GM21619 (cell line): ENCODE measurements around the gene ZMYND11.
"Not testable (repeated sequence)": the region's sequence is repeated elsewhere in the genome, so short reads cannot be mapped to it uniquely, and the experiment has no call there.

ENCODE experiments used
- ATAC-seq: cut with Tn5 transposase; IDR thresholded peaks from one replicate; pipeline ENCODE4 v1.9.1; 2021; ENCODE audit not compliant: unreplicated experiment

The ZMYND11 gene

GRCh38 chr10:132946-133898 is 2.0 kb upstream of the ZMYND11 start:
- no peak for ATAC-seq

- peak; percentile 33 for ATAC-seq
Measured at GRCh38 chr10:134247-135131, 766 bp upstream of the ZMYND11 start.

GRCh38 chr10:135601-136464 is 578 bp downstream of the ZMYND11 start:
- peak; percentile 28 for ATAC-seq

- no peak for ATAC-seq
Measured at GRCh38 chr10:136465-136762, 1.2 kb downstream of the ZMYND11 start.

- no peak for ATAC-seq
Measured at GRCh38 chr10:137031-137430, 1.8 kb downstream of the ZMYND11 start.

- no peak for ATAC-seq
Measured at GRCh38 chr10:137606-138005, 2.4 kb downstream of the ZMYND11 start.

GRCh38 chr10:142371-142770 is 7.1 kb downstream of the ZMYND11 start:
- no peak for ATAC-seq

- no peak for ATAC-seq
Measured at GRCh38 chr10:152915-153314, 17.7 kb downstream of the ZMYND11 start.

- no peak for ATAC-seq
Measured at GRCh38 chr10:154348-154747, 19.1 kb downstream of the ZMYND11 start.

- ATAC-seq, result no peak
Measured at GRCh38 chr10:167383-167782, 32.1 kb downstream of the ZMYND11 start.

GRCh38 chr10:173741-174140 is 38.5 kb downstream of the ZMYND11 start:
- no peak for ATAC-seq

GRCh38 chr10:176677-177076 is 41.4 kb downstream of the ZMYND11 start:
- ATAC-seq, result no peak

- no peak for ATAC-seq
Measured at GRCh38 chr10:178208-178607, 43.0 kb downstream of the ZMYND11 start.

- no peak for ATAC-seq
Measured at GRCh38 chr10:178723-179122, 43.5 kb downstream of the ZMYND11 start.

- no peak for ATAC-seq
Measured at GRCh38 chr10:182441-183201, 47.4 kb downstream of the ZMYND11 start.

GRCh38 chr10:184174-184573 is 48.9 kb downstream of the ZMYND11 start:
- no peak for ATAC-seq

- ATAC-seq, result no peak
Measured at GRCh38 chr10:184911-185310, 49.7 kb downstream of the ZMYND11 start.

GRCh38 chr10:185571-185970 is 50.3 kb downstream of the ZMYND11 start:
- ATAC-seq, result not testable (repeated sequence)

- ATAC-seq, result no peak
Measured at GRCh38 chr10:186911-187310, 51.7 kb downstream of the ZMYND11 start.

- no peak for ATAC-seq
Measured at GRCh38 chr10:188546-188945, 53.3 kb downstream of the ZMYND11 start.
